ENCODE measurements around the gene OBP2A.

The OBP2A gene

DNA sequence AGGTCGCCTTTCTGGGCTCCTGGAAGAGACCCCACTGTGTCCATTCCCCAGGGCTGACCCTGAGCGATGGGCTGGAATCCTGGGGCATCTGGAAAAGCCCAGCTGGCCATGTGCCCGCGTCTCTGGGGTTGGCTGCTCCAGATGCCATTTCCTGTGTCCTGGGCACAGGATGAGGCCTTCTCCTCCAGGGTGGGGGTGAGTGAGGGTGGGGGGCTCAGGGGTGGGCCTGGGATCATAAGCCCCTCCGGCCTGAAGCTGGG lies 46.3 kb downstream of the OBP2A start:
- Histone ChIP-seq H3K9ac (ENCODE audit: low read length) (no peak overlapping the region), H3K79me2 (ENCODE audit: low read length) (no peaks in the 10 kb centered on the region), H2AFZ (ENCODE audit: low read depth, low read length) (no peak overlapping the region), H3K36me3 (replicated peaks; ENCODE audit: low read depth, low read length) (no peaks in the 10 kb centered on the region), H3K4me3 (ENCODE audit: low read length) (no peak overlapping the region), H3K27ac (ENCODE audit: low read length) (no peak overlapping the region), H3K27me3 (ENCODE audit: low read depth, low read length) (peaks cover 26% of the 10 kb centered on the region; the same call in 1 of the 2 replicates), H4K20me1 (ENCODE audit: insufficient read depth, low read length) (no peaks in the 10 kb centered on the region), H3K9me3 (ENCODE audit: insufficient read depth, low read length) (no peaks in the 10 kb centered on the region), H3K4me1 (ENCODE audit: low read length) (no peaks in the 10 kb centered on the region), H3K4me2 (ENCODE audit: low read length) (no peak overlapping the region)
- TF ChIP-seq EZH2phosphoT487 (IDR thresholded peaks at IDR 0.05; ENCODE audit: low read depth), result no peak
- TF ChIP-seq, protein P1, sequence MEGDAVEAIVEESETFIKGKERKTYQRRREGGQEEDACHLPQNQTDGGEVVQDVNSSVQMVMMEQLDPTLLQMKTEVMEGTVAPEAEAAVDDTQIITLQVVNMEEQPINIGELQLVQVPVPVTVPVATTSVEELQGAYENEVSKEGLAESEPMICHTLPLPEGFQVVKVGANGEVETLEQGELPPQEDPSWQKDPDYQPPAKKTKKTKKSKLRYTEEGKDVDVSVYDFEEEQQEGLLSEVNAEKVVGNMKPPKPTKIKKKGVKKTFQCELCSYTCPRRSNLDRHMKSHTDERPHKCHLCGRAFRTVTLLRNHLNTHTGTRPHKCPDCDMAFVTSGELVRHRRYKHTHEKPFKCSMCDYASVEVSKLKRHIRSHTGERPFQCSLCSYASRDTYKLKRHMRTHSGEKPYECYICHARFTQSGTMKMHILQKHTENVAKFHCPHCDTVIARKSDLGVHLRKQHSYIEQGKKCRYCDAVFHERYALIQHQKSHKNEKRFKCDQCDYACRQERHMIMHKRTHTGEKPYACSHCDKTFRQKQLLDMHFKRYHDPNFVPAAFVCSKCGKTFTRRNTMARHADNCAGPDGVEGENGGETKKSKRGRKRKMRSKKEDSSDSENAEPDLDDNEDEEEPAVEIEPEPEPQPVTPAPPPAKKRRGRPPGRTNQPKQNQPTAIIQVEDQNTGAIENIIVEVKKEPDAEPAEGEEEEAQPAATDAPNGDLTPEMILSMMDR (IDR thresholded peaks at IDR 0.05; ENCODE audit: low read depth, low read length), result no peak

DNA sequence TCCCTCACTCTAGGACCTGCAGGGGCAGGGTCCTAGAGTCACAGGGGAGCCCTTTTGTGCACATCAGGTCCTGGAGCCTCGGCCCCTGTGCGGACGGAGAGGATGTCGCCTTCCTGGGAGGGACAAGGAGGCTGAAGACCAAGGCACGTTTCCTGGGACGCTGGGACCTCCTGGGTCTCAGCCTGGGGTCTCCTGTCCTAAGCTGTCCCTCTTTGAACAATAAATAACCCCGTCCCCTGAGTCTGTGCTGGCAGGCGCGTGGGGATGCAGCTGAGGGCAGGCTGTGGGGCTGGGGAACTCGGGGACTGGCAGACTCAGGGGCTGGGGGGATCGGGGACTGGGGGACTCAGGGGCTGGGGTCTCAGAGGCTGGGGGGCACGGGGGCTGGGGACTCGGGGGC lies 46.7 kb downstream of the OBP2A start:
- Histone ChIP-seq H3K27ac (ENCODE audit: low read length) (no peak overlapping the region), H3K27me3 (ENCODE audit: low read depth, low read length) (peaks cover 26% of the 10 kb centered on the region; the same call in 1 of the 2 replicates), H2AFZ (ENCODE audit: low read depth, low read length) (no peak overlapping the region), H3K4me3 (ENCODE audit: low read length) (no peak overlapping the region), H4K20me1 (ENCODE audit: insufficient read depth, low read length) (no peaks in the 10 kb centered on the region), H3K79me2 (ENCODE audit: low read length) (no peaks in the 10 kb centered on the region), H3K4me1 (ENCODE audit: low read length) (no peaks in the 10 kb centered on the region), H3K4me2 (ENCODE audit: low read length) (no peak overlapping the region), H3K9ac (ENCODE audit: low read length) (no peak overlapping the region), H3K9me3 (ENCODE audit: insufficient read depth, low read length) (no peaks in the 10 kb centered on the region), H3K36me3 (replicated peaks; ENCODE audit: low read depth, low read length) (no peaks in the 10 kb centered on the region)
- no peak for TF ChIP-seq EZH2phosphoT487 (IDR thresholded peaks at IDR 0.05; ENCODE audit: low read depth)
- TF ChIP-seq, protein P1 (IDR thresholded peaks at IDR 0.05; ENCODE audit: low read depth, low read length), result no peak

DNA sequence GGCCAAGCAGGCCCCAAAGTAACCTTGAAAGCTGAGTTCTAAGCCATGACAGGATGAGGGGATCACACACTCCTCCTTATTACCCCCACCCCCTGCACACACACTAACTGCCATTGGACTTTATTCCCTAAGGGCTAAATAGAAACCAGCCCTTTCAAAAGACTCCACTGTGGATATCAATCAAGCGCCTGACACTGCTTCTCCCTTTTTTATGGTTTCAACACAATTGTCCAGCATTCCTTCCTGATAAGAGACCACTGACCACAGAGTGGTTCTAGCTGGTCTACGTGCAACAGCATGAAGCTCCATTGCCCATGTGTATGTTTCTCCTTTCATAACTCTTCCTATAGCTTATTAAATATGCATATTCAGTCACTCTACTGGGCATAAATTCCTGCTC lies 50.3 kb downstream of the OBP2A start:
- Histone ChIP-seq H3K9ac (ENCODE audit: low read length) (no peak overlapping the region), H3K9me3 (ENCODE audit: insufficient read depth, low read length) (no peaks in the 10 kb centered on the region), H3K36me3 (replicated peaks; ENCODE audit: low read depth, low read length) (no peaks in the 10 kb centered on the region), H4K20me1 (ENCODE audit: insufficient read depth, low read length) (no peaks in the 10 kb centered on the region), H3K27me3 (ENCODE audit: low read depth, low read length) (peaks cover 36% of the 10 kb centered on the region), H2AFZ (ENCODE audit: low read depth, low read length) (no peak overlapping the region), H3K4me3 (ENCODE audit: low read length) (no peak overlapping the region), H3K4me1 (ENCODE audit: low read length) (no peaks in the 10 kb centered on the region), H3K79me2 (ENCODE audit: low read length) (no peaks in the 10 kb centered on the region), H3K4me2 (ENCODE audit: low read length) (no peak overlapping the region), H3K27ac (ENCODE audit: low read length) (no peak overlapping the region)
- TF ChIP-seq, protein P1 (IDR thresholded peaks at IDR 0.05; ENCODE audit: low read depth, low read length), result no peak
- no peak for TF ChIP-seq EZH2phosphoT487 (IDR thresholded peaks at IDR 0.05; ENCODE audit: low read depth)

All from OCI-LY3 (cell line).